Measurements from ENCODE around the gene TSC22D2. TPM values are rescaled to one million over a fixed set of nuclear protein-coding genes. Genes with fewer than 3 reads are reported as not detected.

Gene TSC22D2
- total and polyA plus RNA-seq, 2 donors (not counting 3 experiments of a cell fraction or from before 2014, with no cell fraction given) = 7.6 to 43.9 TPM

DNA sequence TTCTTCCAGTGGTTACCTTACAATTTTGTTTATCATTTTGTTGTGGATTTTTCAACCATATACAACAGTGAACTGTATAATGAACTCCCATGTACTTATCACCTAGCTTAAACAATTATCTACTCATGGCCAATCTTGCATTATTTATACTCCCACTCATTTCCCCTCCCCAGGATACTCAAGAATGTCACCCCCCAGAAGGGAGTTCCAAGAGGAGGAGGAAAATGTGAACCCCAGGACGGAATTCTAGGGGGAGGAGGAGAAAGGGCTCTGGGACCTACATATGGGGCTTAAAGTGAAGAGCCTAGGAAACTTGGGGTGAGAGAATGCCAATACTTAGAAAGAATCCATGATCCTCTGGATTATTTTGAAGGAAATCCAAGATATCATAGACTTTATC is 59.3 kb downstream of the TSC22D2 start:
- no peak for TF ChIP-seq JUN (IDR thresholded peaks at IDR 0.05; ENCODE audit: borderline replicate concordance, insufficient read depth, insufficient read length, low read depth)
- TF ChIP-seq GATA2 (IDR thresholded peaks at IDR 0.05; ENCODE audit: insufficient read depth, insufficient read length, low read depth, low read length) = no peak
- no peak for TF ChIP-seq POLR2A (IDR thresholded peaks at IDR 0.05; ENCODE audit: low read depth, low read length)
- no peak for TF ChIP-seq MYC (IDR thresholded peaks at IDR 0.05; ENCODE audit: low read depth, low read length)
- no peak for TF ChIP-seq EZH2 (IDR thresholded peaks at IDR 0.05; ENCODE audit: borderline replicate concordance, low read depth, low read length, severe bottlenecking)
- TF ChIP-seq, protein P1, sequence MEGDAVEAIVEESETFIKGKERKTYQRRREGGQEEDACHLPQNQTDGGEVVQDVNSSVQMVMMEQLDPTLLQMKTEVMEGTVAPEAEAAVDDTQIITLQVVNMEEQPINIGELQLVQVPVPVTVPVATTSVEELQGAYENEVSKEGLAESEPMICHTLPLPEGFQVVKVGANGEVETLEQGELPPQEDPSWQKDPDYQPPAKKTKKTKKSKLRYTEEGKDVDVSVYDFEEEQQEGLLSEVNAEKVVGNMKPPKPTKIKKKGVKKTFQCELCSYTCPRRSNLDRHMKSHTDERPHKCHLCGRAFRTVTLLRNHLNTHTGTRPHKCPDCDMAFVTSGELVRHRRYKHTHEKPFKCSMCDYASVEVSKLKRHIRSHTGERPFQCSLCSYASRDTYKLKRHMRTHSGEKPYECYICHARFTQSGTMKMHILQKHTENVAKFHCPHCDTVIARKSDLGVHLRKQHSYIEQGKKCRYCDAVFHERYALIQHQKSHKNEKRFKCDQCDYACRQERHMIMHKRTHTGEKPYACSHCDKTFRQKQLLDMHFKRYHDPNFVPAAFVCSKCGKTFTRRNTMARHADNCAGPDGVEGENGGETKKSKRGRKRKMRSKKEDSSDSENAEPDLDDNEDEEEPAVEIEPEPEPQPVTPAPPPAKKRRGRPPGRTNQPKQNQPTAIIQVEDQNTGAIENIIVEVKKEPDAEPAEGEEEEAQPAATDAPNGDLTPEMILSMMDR (IDR thresholded peaks at IDR 0.05; ENCODE audit: extremely low read depth in 1 of 2, insufficient read depth in 1 of 2, low read depth in 1 of 2, low read length in 2 of 2) = no peak
- TF ChIP-seq MAX (IDR thresholded peaks at IDR 0.05; ENCODE audit: insufficient read depth, insufficient read length) = no peak
- no peak for TF ChIP-seq POLR2AphosphoS5 (IDR thresholded peaks at IDR 0.05; ENCODE audit: insufficient read depth, low read depth, low read length)
- no peak for TF ChIP-seq FOS (IDR thresholded peaks at IDR 0.05; ENCODE audit: borderline replicate concordance, insufficient read depth, low read length)
- BruUV-seq (replicated peaks) = no TSS peak
- FAIRE-seq = no peak
- no peak overlapping the region for H2AFZ ChIP-seq (ENCODE audit: low read depth, low read length)
- no peak overlapping the region for H3K4me3 ChIP-seq (replicated peaks in 1 of 3; ENCODE audit: insufficient read depth in 1 of 3, low read depth in 1 of 3, low read length in 3 of 3)
- dilution Hi-C loops (cut with MboI; ENCODE audit: extremely low pct_ligation_motif_present, low sequenced_read_pairs) = no loop called here
- no peaks in the 10 kb centered on the region for H3K9me1 ChIP-seq (replicated peaks; ENCODE audit: control insufficient read depth, extremely low read depth, insufficient read depth, low read length)
- DNase-seq (ENCODE audit: low read depth, low spot score) = no peak
- intact Hi-C loops (cut with micrococcal nuclease) = no loop called here
- no peaks in the 10 kb centered on the region for H3K79me2 ChIP-seq (ENCODE audit: control insufficient read depth, insufficient read depth, low read length)
- no peaks in the 10 kb centered on the region for H3K36me3 ChIP-seq (ENCODE audit: control insufficient read depth in 2 of 2, extremely low read depth in 1 of 2, insufficient read depth in 2 of 2, low read length in 2 of 2)
- H4K20me1 ChIP-seq (replicated peaks; ENCODE audit: control insufficient read depth, extremely low read depth, insufficient read depth, low read length) = no peaks in the 10 kb centered on the region
- no peaks in the 10 kb centered on the region for H3K27me3 ChIP-seq (ENCODE audit: control insufficient read depth in 2 of 2, insufficient read depth in 2 of 2, low read length in 2 of 2)
- no peaks in the 10 kb centered on the region for H3K9me3 ChIP-seq (replicated peaks; ENCODE audit: control insufficient read depth, insufficient read depth, low read length)
- no peak overlapping the region for H3K9ac ChIP-seq (replicated peaks; ENCODE audit: extremely low read depth, insufficient read depth, low read length)
- POLR2A ChIA-PET = no interaction called here
- no peak overlapping the region for H3K4me2 ChIP-seq (ENCODE audit: insufficient read depth, low read length)
- CTCF ChIA-PET = no interaction called here
- no peak overlapping the region for H3K27ac ChIP-seq (ENCODE audit: insufficient read depth, low read depth, low read length)
- peaks cover 28% of the 10 kb centered on the region for H3K4me1 ChIP-seq (ENCODE audit: control insufficient read depth, extremely low read depth, insufficient read depth, low read length)

Data from endothelial cell of umbilical vein (primary cell).